Hematopoietic multipotent progenitor cell treated with erythropoietin and hydrocortisone succinate and interleukin-3 and kit ligand, for 15 days (in vitro differentiated cells): ENCODE measurements around the gene AP5Z1.

Experiments
- DNase-seq: peaks from one replicate; pipeline ENCODE4 v3.0.0-alpha.2; 2015; ENCODE audit warnings: low spot score

AP5Z1 gene

DNA sequence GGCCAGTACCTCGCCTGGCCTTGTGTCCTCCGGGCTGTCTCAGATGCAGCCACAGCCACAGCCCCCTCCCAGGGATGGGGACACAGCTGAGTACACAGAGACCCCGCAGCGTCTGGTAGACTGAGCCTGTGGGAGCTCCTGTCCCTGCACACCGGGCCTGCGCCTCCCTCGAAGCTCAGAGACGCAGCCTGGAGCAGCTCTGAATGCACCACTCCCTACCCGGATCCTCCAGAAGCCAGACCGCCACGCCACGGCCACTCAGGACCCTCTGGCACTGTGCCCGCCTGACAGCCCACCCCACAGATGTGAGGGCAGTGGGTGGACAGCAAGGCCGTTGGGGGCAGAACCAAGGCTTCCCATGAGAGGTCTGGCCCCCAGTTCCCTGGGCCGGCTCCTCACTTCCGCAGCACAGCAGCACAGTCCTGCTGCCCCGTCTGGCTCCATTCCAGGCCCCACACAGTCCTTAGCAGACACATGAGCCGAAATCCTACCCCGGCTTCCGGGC is 45.6 kb downstream of the AP5Z1 start:
- DNase-seq, result no peak

DNA sequence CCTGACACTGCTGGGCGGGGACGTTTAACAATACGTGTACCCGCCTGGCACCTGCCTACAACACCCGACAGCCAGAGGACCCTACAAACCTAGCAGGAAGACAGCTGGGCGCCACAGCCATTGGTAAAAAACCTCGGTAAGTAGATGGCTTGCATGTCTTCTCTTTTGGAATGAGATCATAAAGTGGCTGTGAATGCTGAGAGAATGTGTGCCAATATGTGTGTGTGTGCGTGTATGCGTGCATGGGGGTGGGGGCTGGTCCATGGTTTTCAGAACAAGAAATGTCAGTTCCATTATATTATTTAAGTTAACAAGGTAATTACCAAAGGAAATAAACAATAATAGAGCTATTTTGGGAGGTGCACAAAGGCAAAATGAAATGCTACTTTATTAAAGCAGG is 47.3 kb downstream of the AP5Z1 start:
- DNase-seq, result no peak

DNA sequence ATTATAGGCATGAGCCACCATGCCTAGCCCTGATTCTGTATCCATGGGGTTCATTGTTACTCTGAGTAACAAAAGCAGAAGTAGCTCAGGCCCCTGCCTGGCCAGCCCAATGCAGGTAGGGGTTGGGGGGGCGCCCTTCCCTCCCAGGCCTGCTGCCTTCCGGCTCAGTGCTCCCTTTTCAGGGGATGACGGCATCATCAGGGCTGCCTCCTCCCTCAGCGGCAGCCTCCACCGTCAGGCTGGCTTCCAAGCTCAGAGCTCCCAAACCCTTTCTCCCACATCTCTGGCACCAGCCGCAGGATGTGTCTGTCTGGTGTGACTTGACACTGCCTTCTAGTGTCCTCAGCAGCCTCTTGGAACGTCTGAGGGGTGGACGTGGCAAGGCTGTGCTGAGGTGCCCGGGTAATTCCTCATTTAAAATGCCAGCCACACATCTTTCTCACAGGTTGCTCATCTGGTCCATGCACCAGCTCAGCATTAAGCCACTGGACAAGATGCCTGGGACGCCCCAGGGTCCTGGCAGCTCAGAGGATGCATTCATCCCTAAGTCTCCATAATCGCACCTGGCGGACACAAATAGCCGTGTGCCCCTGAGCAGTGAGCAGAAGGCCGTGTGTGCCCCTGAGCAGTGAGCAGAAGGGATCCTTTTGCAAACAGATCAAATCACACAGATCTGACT is 48.2 kb downstream of the AP5Z1 start:
- no peak for DNase-seq

DNA sequence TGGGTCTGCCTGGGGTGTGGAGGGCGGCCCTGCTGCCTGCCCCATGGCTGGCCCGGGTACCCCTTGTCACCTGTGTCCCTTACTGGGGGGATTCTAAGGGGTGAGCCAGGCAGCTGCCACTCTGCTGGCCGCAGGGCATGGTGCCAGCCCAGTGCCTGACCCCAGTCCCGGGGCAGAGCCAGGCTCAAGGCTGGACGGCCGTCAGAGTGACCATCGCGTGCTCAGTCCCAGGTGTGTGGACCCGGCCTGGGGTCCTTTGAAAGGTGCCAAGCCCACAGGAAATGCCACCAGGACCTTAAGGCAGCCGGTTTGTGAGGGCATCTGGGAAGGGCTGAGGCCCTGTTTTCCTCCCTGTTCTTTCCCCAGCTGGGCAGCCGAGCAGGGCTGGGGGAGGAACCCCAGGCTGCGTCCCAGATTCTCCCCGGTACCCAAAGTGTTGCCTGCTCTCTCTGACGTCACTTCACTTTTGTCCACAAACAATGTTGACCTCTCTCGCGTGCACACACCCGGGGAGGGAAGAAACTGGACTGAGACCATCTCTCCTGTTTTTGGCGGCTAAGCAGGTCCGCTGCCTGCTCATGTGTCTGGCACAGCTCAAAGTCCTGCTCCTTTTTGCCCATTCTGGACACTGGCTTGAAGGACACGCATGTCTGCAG is 48.8 kb downstream of the AP5Z1 start:
- no peak for DNase-seq

DNA sequence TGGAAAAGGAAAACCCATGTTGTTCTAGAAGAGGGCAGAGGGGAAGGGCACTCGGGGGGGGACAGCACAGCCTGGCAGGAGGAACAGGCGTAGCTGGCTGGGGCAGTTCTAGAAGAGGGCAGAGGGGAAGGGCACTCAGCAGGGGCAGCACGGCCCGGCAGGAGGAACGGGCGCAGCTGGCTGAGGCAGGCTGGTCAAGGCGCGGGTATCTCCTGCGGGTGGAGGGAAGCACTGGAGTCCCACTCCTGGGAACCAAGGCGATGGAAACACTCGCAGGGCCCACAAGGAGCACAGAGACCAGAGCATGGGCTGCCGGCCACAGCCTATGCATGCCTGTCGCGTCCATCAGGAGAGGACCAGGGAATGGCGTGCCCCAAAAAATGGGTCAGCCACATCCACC is 49.7 kb downstream of the AP5Z1 start:
- DNase-seq, result no peak

DNA sequence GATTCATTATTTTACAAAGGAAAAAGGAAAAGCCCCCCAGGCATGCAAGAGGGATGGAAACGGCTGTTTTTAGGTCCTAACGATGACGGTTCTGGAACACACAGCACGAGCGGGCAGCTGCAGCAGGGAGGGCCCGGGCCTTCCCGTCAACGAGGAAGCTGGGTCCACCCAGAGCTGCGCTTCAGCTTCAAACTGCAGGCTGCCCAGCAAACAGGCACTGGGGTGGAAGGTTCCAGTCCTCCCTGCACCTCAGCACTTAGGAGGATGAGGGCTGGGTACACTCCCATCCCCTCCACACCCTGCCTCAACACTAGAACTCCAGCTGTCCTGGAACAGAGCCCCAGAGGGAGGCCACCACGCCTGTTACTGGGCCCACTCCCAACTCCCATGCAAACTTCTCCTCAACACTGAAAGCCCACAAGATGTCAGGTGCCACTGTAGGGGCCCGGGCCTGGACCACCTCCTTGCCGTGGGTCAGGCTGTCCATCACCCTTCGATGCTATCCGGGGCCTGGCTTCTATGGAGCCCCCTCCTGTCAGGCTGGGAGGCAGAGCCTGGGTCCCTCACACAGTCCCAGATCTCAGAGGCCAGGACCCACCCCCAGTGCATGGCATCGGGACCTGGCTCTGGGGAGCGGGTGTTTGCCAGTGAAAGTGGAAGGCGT is 53.4 kb downstream of the AP5Z1 start:
- DNase-seq, result no peak

DNA sequence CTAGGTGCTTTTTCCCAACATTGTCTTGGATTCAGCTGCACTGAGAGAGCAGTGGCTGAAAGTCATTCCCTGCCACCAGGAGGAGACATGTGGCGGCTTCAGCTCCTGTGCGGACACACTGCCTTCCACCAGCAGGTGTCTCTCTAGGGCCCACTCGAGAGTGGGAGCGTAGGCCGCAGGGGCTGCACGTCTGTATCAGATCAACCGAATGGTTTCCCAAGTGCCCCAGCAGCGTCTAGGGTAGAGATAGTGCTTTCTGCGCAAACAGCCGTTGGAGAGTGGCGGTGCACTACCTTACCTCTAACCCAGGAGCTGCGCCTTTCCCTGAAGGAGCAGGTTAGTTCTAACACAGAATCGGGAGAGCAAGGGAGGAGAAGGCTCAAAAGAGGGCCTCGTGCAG is 54.8 kb downstream of the AP5Z1 start:
- peak; percentile 51 for DNase-seq

DNA sequence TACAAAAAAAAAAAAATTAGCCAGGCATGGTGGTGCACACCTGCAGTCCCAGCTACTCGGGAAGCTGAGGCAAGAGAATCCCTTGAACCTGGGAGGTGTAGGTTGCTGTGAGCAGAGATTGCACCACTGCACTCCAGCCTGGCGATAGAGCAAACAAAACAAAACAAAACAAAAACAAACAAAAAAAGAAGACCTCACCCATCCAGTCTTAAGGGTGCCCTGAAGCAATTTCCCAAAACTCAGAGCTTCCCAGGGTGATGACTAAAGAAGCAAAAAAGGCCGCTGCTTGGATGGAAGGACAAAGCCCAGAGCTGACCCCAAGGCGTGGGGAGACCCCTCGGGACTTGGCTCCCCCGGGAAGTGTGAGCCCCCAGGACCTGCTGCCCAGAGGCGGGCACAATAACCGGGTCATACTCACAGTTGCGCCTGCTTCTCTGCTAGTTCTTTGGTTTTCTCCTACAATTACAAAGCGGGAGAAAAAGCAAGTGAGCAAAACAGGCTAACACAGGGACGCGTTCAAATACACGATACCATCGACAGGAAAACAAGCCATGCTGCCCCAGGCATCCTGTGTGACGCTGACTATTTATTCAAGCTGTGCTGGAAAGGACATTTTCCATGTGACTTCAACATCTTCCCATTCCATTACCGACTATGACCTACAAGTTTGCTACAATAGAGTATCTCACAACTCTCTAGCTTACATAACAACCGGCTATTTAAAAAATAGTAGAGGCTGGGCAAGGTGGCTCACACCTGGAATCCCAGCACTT is 56.5 kb downstream of the AP5Z1 start:
- DNase-seq, result no peak

DNA sequence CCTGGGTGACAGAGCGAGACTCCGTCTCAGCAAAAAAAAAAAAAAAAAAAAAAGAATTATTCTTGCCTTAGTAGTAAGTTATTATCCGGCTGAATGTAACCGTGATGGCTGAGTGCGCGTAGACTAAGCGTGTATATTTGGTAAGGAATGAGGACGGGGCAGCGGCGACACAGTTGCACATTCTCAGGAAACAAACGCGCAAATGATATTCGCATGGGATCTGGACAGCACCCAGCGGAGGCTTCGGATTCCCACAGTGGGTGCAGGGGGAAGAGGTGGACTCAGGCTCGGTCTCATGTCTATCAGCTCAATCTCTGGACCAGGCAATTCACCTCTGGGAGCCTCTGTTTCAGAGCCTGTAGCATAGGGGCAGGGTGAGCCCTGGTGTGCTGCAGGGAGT is 57.3 kb downstream of the AP5Z1 start:
- no peak for DNase-seq

DNA sequence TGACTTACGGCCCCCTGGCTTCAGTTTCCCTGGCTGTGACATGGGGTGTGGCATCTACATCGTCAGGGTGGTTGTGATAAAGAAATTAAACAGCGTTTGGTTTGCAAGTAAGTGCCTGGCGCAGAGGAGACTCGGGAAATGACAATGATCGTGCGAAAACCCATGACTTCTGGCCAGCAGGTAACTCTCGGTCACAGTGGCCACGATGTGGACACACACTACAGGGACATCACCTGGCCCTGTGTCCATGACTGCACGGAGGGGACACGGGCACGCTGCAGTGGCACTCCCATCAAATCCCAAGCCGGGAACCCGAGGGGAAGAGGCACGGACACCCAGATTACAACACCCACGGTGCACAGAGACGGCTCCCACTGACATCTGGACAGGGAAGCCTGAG is 57.8 kb downstream of the AP5Z1 start:
- no peak for DNase-seq

DNA sequence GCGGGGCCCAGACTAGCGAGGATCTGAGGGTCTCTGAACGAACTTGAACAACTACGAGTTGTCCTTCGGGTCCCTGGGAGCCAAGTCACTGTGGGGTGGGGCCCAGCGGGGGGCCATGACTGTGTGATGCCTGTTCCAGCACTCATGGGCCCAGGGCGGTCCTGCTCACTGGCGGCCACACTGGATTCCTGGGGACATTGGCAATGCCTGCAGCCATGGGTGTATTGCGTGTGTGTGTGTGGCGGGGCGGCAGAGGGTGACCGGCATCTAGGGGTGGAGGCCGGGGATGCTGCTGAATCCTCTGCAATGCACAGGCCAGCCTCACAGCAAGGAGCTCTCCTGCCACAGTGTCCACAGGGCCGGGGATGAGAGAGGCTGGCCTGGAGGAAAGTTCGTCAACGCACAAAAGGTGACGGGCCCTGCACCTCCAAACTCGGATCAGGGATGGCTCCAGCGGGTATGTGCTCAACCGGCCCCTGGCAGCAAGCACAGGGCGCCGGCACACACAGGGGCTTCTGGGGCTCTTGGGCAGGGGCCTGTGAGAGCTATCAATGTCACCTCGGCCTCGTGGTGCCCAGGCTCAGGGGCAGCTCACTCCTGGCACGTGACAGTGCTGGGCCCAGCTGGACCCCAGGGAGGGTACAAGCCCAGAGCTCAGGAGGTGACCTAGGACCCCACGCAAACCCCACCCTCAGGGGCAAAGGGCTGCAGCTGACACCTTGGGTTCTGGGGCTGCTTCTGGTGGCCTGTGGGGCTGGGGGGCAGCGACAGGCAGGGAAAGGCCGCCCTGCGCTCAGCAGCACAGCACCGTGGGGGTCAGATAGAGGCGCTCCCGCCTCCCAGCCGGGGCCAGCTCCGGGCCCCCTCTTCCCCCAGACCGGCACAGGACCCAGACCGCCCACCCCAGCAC is 58.5 kb downstream of the AP5Z1 start:
- DNase-seq, result no peak

DNA sequence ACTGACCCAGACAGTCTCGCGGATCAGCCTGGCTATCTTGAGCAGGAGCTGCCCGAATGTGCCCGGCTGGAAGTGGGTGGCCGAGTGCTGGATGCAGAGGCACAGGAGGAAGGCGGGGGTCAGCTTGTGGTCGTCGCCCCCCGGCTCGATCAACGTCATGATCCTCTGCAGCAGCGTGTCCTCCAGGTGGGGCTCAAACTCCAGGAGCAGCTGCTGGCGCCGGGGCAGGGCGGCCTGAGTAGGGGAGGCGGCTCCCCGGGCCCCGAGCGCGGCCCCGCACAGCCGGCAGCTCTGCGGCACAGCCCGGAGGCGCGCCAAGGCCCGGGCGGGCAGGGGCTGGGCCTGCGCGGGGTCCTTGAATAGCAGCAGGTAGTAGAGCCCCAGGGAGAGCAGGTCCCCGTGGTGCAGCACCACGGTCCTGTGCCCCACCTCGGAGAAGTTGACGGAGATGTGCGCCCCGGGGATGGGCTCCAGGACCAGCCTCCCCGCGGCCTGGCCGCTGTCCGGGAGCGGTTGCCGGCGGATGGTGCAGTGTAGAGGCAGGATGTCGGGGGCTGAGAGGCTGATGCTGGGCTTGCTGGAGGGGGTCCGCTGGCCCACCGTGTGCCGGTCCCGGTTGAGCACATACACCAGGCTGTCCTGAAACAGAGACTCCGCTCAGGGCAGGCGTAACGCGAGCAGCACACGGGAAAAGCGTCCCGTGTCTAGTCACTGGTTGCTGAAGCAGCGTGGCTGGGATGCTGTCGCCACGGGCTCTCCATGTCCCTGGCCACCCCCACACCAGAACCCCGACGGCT is 59.4 kb downstream of the AP5Z1 start:
- DNase-seq, result no peak

DNA sequence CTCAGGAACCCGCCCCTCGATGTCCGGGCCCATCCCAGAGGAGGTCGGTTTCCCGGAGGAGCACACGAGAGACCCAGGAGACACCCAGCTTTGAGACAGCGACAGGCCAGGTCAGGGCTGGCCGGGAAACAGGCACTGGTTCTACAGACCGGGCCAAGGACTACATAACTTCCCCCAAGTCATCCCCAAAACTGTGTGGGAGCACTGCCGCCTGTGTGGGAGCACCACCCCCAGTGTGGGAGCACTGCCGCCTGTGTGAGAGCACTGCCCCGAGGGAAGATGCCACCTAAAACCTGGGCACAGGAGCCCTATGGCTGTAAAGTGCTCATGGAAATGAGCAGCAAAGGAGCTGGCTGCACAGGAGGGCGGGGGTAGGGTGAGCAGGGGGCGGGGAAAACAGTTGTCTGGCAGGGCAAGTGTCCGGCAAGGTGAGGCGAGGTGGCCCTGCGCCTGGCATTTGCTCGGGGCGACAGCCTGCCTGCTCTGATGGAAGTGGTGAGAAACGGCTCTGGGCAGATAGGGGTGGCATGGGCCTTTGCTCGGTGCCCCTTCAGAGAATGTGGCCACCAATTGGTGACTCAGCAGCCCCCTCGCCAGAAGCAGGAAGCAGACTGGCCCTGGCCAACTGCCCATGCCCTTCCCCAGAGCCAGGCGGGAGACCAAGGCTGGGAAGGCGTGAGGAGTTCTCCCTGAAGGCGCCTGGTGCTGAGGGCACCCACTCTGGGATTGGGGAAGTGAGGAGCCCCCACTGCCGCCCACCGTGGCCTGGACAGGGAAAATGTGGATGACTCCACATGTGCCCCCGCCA is 60.2 kb downstream of the AP5Z1 start:
- DNase-seq, result no peak

DNA sequence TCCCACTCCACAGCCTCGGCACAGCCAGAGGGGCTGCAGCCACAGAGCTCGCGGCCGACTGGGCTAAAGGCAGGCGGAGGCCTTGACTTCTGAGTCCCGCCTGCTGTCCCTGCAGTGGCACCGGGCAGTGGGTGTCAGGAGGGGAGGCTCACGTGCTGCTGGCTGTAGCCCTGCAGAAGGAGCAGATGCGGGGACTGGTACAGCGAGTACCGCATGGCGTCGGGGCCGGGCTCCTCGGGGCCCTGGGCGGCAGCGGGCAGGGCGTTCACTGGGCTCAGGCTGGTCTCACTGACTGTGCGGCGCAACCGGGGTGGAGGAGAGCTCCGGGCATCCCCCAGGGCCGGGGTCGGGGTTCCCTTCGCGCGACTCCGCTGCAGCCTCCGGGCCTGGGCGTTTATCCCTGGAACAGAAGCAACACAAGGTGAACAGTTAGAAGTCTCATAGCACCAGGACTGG is 60.8 kb downstream of the AP5Z1 start:
- no peak for DNase-seq

DNA sequence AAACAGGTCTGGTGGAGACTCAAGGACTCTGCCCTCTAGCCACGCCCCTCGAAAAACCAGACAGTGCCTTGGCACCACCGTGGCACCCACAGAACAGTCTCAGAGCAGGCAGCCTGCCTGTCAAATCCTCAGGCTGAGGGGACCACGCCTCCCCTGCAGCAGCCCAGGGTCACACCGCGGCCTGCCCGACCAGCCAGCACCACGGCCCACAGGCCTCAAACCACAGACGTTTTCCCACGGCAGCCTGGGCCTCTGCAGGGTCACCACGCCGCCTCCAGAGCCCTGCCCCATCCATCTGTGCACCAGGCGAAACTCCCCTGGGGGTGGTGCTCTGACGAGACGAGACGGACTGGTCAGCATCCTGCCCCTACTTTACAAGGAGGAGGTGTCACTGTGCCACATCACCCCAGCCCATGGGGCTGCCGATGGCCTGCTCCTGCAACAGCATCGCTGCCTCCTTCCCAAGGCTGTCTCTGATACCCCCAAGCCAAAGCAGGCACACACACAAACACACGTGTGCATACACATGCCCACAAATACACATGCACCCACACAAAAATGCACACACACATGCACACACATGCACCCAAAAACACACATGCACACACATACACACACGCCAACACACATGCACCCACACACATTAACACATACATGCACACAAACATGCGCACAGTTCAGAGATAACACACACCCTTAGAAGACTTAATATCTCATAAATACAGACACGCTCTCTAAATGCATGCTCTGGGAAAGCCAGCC is 61.8 kb downstream of the AP5Z1 start:
- DNase-seq, result no peak

DNA sequence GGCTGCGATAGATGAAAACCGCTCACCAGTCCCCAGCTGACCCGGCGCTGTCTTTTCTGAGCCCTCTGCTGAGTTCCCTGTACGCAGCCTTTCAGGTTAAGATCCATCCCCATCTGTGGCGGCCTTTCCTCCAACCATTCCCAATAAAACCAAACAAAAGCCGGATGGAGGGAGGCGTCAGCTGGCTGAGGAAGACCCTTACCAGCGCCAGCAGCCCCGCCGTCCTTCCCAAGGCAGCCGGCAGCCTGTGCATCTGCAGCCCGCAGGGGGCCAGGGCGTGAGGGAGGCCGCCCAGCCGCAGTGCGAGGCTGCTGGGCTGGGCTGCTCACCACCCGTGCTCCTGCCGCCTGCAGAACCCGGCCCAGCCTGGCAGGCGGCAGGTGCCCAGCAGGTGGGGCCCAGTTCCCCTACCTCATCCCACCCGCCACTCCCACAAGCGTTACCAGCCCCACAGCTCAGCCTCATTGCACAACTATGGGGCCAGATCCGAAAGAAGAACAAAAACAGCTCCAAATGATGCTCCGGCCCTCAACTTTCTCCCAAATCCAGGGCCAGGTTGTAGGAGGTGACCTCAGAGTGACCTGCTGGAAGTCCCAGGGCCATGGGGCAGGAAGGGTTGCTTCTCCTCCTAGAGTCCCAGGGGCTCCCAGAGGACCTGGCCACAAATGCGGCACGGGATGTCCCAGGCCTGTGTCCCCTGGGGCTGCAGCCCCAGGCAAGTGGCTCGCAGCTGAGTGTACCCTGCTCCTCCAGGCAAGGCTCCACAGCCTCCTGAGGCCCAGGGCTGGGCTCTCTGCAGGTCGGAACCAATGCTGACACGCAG is 62.6 kb downstream of the AP5Z1 start:
- no peak for DNase-seq

DNA sequence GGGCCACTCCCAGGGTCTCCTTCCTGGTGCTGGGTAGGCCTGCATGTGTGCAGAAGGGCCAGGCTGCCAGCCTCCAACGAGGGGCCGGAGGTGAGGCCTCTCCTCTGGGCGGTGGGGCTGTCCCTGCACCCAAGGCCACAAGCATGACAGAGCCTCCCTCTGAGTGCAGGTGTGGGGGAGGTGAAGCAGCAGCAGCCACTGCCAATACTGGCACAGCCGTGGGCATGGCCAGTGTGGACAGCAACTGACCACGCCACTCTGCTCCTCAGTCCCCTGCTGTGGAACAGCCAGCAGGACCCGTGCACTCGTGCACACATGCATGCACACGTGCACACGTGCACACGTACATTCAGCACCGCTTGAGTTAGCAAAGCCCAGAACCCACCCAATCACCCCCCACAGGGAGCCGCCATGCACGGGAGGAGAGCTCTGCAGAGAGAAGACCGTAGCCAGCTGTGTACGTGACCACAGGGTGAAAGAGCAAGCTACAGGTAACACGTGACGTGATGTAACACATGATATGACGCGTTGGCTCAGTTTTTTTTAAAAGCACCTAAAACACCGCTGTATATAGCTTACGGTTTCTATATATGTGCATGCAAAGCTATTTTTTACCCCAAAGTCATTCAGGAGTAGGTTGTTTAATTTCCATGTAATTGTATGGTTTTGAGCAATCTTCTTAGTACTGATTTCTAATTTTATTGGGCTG is 63.4 kb downstream of the AP5Z1 start:
- DNase-seq, result no peak
